Measurements from ENCODE around the gene TTC39C. TPM values are rescaled to one million over a fixed set of nuclear protein-coding genes. Genes with fewer than 3 reads are reported as not detected.

The TTC39C gene
- total and polyA plus RNA-seq, 2 experiments from 2014 or later, result 23.9 to 41.6 TPM

DNA sequence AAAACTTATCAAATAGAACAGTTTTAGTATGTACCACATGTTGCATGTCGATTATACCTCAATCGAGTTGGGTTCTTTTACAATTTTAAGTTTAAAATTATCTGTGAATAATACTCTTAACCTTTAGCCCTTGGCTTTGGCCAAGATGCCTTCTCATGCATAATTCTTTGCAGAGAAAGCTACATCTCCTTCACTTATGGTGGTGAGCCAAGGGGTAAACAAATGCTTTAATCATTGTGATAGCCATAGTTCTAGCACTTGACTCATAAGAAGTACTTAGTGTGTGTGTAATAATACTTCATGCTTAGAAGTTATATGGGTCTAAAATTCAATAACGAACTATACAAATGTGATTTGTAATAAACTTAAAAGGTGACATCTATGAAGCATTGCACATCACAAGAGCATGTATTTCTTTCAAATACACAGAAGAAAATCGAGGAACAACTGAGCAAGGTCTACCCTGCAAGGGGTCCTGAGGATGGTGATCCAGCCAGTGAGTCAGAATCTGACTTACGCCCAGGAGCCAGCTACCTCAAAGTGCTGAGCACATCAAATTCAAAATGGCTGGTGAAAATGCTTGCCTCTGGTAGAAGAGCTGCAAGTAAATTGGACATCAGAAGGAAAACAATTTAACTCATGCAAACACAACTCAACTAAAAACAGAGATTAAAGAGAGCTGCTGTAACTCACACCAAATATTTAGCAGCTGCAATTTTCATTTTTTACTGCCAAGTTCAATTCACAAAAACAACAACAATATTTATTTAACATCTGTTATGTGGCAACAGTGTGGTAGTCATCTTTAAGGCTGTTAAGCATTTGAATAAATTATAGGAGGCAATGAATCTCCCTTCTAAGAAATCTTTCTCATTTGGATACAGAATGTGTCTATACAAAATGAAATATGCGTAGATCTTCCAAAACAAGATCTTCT, 23.8 kb upstream of the TTC39C start:
- H3K4me2 ChIP-seq, result no peak overlapping the region
- no peak for DNase-seq (ENCODE audit: low spot score)
- H3K4me3 ChIP-seq, result no peak overlapping the region
- no peak overlapping the region for H3K27ac ChIP-seq
- no peaks in the 10 kb centered on the region for H3K36me3 ChIP-seq (replicated peaks; ENCODE audit: insufficient read depth, low read depth)
- no peaks in the 10 kb centered on the region for H3K9me3 ChIP-seq (ENCODE audit: low read depth)
- no peaks in the 10 kb centered on the region for H4K20me1 ChIP-seq (ENCODE audit: insufficient read depth, poor library complexity, severe bottlenecking)
- WGBS (ENCODE audit: low lambda C conversion rate, missing lambda C conversion rate), result 89% methylated on average over 6 of the region's 6 CpGs
- no peaks in the 10 kb centered on the region for H3K4me1 ChIP-seq (ENCODE audit: insufficient read depth)
- TF ChIP-seq, protein P1, sequence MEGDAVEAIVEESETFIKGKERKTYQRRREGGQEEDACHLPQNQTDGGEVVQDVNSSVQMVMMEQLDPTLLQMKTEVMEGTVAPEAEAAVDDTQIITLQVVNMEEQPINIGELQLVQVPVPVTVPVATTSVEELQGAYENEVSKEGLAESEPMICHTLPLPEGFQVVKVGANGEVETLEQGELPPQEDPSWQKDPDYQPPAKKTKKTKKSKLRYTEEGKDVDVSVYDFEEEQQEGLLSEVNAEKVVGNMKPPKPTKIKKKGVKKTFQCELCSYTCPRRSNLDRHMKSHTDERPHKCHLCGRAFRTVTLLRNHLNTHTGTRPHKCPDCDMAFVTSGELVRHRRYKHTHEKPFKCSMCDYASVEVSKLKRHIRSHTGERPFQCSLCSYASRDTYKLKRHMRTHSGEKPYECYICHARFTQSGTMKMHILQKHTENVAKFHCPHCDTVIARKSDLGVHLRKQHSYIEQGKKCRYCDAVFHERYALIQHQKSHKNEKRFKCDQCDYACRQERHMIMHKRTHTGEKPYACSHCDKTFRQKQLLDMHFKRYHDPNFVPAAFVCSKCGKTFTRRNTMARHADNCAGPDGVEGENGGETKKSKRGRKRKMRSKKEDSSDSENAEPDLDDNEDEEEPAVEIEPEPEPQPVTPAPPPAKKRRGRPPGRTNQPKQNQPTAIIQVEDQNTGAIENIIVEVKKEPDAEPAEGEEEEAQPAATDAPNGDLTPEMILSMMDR (IDR thresholded peaks at IDR 0.05; ENCODE audit: poor library complexity), result no peak
- TF ChIP-seq EZH2 (IDR thresholded peaks at IDR 0.05; ENCODE audit: borderline replicate concordance), result no peak
- TF ChIP-seq EZH2phosphoT487 (IDR thresholded peaks at IDR 0.05; ENCODE audit: low read depth, severe bottlenecking, unreplicated experiment), result no peak
- no peaks in the 10 kb centered on the region for H3K79me2 ChIP-seq
- no peaks in the 10 kb centered on the region for H3K9me2 ChIP-seq (replicated peaks; ENCODE audit: insufficient read depth)
- H3K27me3 ChIP-seq, result no peaks in the 10 kb centered on the region
- no peak overlapping the region for H2AFZ ChIP-seq

DNA sequence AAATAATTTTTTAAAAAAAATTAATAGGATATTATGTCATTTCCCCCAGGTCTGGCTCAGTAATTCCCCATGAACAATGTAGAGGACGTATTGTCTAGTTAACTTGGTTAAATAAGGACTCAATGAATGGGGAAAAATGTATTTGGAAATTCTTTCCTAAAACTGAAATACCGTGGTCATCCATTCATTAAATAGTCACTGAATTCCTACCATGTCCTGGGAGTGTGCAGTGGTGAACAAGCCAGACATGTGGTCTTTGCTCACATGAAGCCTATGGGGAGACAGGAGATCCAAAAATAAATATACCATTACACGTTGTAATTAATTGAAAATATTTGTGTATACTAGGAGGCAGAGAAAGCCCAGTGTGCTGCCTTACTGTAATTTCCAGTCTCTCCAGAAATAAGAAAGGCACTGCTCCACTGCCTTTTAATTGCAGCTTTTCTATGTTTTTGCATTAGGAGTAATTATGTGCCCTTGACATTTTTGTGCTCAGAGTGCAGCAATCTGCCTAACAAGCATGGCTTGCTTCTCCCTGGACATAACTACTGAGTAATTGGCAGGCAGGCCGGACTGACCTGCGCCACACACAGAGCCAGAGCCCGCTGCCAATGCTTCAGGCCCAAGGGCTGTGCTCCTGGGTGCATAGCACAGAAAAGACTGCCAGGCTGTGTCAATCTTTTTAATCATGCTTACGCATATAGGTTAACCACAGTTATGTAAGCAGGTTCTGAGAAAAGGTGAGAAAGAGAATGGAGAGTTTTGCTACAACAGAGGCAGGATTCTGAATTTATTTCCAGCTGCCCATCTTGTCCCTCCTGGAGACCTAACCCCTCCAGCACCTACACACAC, 22.2 kb upstream of the TTC39C start:
- Histone ChIP-seq H4K20me1 (ENCODE audit: insufficient read depth, poor library complexity, severe bottlenecking) (no peaks in the 10 kb centered on the region), H3K9me3 (ENCODE audit: low read depth) (no peaks in the 10 kb centered on the region), H3K27me3 (no peaks in the 10 kb centered on the region), H3K4me2 (no peak overlapping the region), H3K4me1 (ENCODE audit: insufficient read depth) (no peaks in the 10 kb centered on the region), H3K9me2 (replicated peaks; ENCODE audit: insufficient read depth) (no peaks in the 10 kb centered on the region), H2AFZ (no peak overlapping the region), H3K4me3 (no peak overlapping the region), H3K79me2 (no peaks in the 10 kb centered on the region), H3K27ac (no peak overlapping the region), H3K36me3 (replicated peaks; ENCODE audit: insufficient read depth, low read depth) (no peaks in the 10 kb centered on the region)
- no peak for DNase-seq (ENCODE audit: low spot score)
- 75% methylated on average over 7 of the region's 7 CpGs for WGBS (ENCODE audit: low lambda C conversion rate, missing lambda C conversion rate)
- TF ChIP-seq EZH2phosphoT487 (IDR thresholded peaks at IDR 0.05; ENCODE audit: low read depth, severe bottlenecking, unreplicated experiment), result no peak
- TF ChIP-seq EZH2 (IDR thresholded peaks at IDR 0.05; ENCODE audit: borderline replicate concordance), result no peak
- TF ChIP-seq, protein P1 (IDR thresholded peaks at IDR 0.05; ENCODE audit: poor library complexity), result no peak

DNA sequence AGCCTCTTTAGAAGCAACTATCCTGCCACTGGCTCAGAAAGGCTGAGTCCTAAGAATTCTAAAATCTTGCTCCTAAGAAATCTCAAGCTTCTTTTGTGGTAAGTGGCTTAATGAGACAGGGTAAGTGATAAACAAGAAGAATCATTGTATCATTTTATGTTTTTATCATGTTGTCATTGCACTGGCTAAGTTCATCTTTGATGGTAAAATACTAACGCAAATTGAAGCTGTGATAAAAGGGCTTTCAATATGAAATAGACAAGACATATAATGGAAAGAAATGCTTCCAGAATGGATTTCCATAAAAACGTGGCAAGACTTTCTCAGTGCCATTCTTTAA, 21.6 kb upstream of the TTC39C start:
- TF ChIP-seq EZH2 (IDR thresholded peaks at IDR 0.05; ENCODE audit: borderline replicate concordance), result no peak
- no peak for TF ChIP-seq EZH2phosphoT487 (IDR thresholded peaks at IDR 0.05; ENCODE audit: low read depth, severe bottlenecking, unreplicated experiment)
- TF ChIP-seq, protein P1 (IDR thresholded peaks at IDR 0.05; ENCODE audit: poor library complexity), result no peak
- DNase-seq (ENCODE audit: low spot score), result no peak
- Histone ChIP-seq H3K27me3 (no peaks in the 10 kb centered on the region), H3K79me2 (no peaks in the 10 kb centered on the region), H3K36me3 (replicated peaks; ENCODE audit: insufficient read depth, low read depth) (no peaks in the 10 kb centered on the region), H3K9me3 (ENCODE audit: low read depth) (no peaks in the 10 kb centered on the region), H3K9me2 (replicated peaks; ENCODE audit: insufficient read depth) (no peaks in the 10 kb centered on the region), H3K4me3 (no peak overlapping the region), H3K27ac (no peak overlapping the region), H4K20me1 (ENCODE audit: insufficient read depth, poor library complexity, severe bottlenecking) (no peaks in the 10 kb centered on the region), H3K4me2 (no peak overlapping the region), H3K4me1 (ENCODE audit: insufficient read depth) (no peaks in the 10 kb centered on the region), H2AFZ (no peak overlapping the region)
- 70% methylated on average over 2 of the region's 2 CpGs for WGBS (ENCODE audit: low lambda C conversion rate, missing lambda C conversion rate)
